ENCODE measurements around the gene GFI1. TPM values are rescaled to one million over a fixed set of nuclear protein-coding genes. Genes with fewer than 3 reads are reported as not detected.
A peak's percentile ranks its signal among the peaks of the same experiment; 100 is the strongest.

The GFI1 gene
- total RNA-seq, 2 donors from 2014 or later: 33.0 to 38.6 TPM

GRCh38 chr1:92503043-92503925 lies 16.6 kb upstream of the GFI1 start:
- H3K4me1 Mint-ChIP-seq: peaks cover 11% of the 10 kb centered on the region
- no peak overlapping the region for H3K27ac Mint-ChIP-seq
- no peaks in the 10 kb centered on the region for H3K9me3 Mint-ChIP-seq
- H3K4me3 Mint-ChIP-seq: no peak overlapping the region
- no peaks in the 10 kb centered on the region for H3K27me3 Mint-ChIP-seq
- ATAC-seq (replicated peaks): no peak
- no peaks in the 10 kb centered on the region for H3K36me3 Mint-ChIP-seq (ENCODE audit: low read depth)

- Mint-ChIP-seq H3K36me3 (ENCODE audit: low read depth) (no peaks in the 10 kb centered on the region), H3K9me3 (no peaks in the 10 kb centered on the region), H3K27ac (no peak overlapping the region), H3K4me3 (peak overlapping the region; percentile 14), H3K4me1 (peaks cover 11% of the 10 kb centered on the region), H3K27me3 (no peaks in the 10 kb centered on the region)
- peak; percentile 75 for ATAC-seq (replicated peaks)
Measured at GRCh38 chr1:92502247-92502646, 15.5 kb upstream of the GFI1 start.

- no peaks in the 10 kb centered on the region for H3K9me3 Mint-ChIP-seq
- no peaks in the 10 kb centered on the region for H3K36me3 Mint-ChIP-seq (ENCODE audit: low read depth)
- no peaks in the 10 kb centered on the region for H3K27me3 Mint-ChIP-seq
- peaks cover 12% of the 10 kb centered on the region for H3K4me1 Mint-ChIP-seq
- no peak overlapping the region for H3K27ac Mint-ChIP-seq
- no peak for ATAC-seq (replicated peaks)
- H3K4me3 Mint-ChIP-seq: no peak overlapping the region
Measured at GRCh38 chr1:92500552-92500951, 13.8 kb upstream of the GFI1 start.

GRCh38 chr1:92495392-92496063 lies 8.8 kb upstream of the GFI1 start:
- ATAC-seq (replicated peaks): no peak
- Mint-ChIP-seq H3K27me3 (no peaks in the 10 kb centered on the region), H3K9me3 (no peaks in the 10 kb centered on the region), H3K4me1 (peaks cover 7% of the 10 kb centered on the region), H3K27ac (no peak overlapping the region), H3K36me3 (ENCODE audit: low read depth) (no peaks in the 10 kb centered on the region), H3K4me3 (no peak overlapping the region)

- Mint-ChIP-seq H3K27me3 (no peaks in the 10 kb centered on the region), H3K9me3 (no peaks in the 10 kb centered on the region), H3K27ac (no peak overlapping the region), H3K36me3 (ENCODE audit: low read depth) (no peaks in the 10 kb centered on the region), H3K4me3 (no peak overlapping the region), H3K4me1 (peaks cover 7% of the 10 kb centered on the region)
- ATAC-seq (replicated peaks): no peak
Measured at GRCh38 chr1:92494485-92495141, 7.9 kb upstream of the GFI1 start.

GRCh38 chr1:92493139-92493538 lies 6.4 kb upstream of the GFI1 start:
- Mint-ChIP-seq H3K4me1 (peaks cover 10% of the 10 kb centered on the region), H3K4me3 (no peak overlapping the region), H3K27me3 (no peaks in the 10 kb centered on the region), H3K27ac (no peak overlapping the region), H3K36me3 (ENCODE audit: low read depth) (no peaks in the 10 kb centered on the region), H3K9me3 (no peaks in the 10 kb centered on the region)
- no peak for ATAC-seq (replicated peaks)

- peaks cover 20% of the 10 kb centered on the region for H3K36me3 Mint-ChIP-seq (ENCODE audit: low read depth)
- no peak for ATAC-seq (replicated peaks)
- no peak overlapping the region for H3K27ac Mint-ChIP-seq
- peaks cover 8% of the 10 kb centered on the region for H3K4me1 Mint-ChIP-seq
- H3K9me3 Mint-ChIP-seq: no peaks in the 10 kb centered on the region
- H3K27me3 Mint-ChIP-seq: no peaks in the 10 kb centered on the region
- peak overlapping the region; percentile 99 for H3K4me3 Mint-ChIP-seq
Measured at GRCh38 chr1:92488832-92489231, 2.1 kb upstream of the GFI1 start.

- no peak for ATAC-seq (replicated peaks)
- Mint-ChIP-seq H3K27me3 (no peaks in the 10 kb centered on the region), H3K36me3 (ENCODE audit: low read depth) (peaks cover 25% of the 10 kb centered on the region), H3K4me1 (peaks cover 8% of the 10 kb centered on the region), H3K27ac (peak overlapping the region; percentile 12), H3K4me3 (peak overlapping the region; percentile 99), H3K9me3 (no peaks in the 10 kb centered on the region)
Measured at GRCh38 chr1:92488416-92488815, 1.7 kb upstream of the GFI1 start.

- Mint-ChIP-seq H3K27me3 (no peaks in the 10 kb centered on the region), H3K27ac (peak overlapping the region; percentile 72), H3K4me3 (peak overlapping the region; percentile 99), H3K36me3 (ENCODE audit: low read depth) (peaks cover 37% of the 10 kb centered on the region), H3K4me1 (peaks cover 8% of the 10 kb centered on the region), H3K9me3 (no peaks in the 10 kb centered on the region)
- no peak for ATAC-seq (replicated peaks)
Measured at GRCh38 chr1:92487078-92487605, 417 bp upstream of the GFI1 start.

- peaks cover 8% of the 10 kb centered on the region for H3K4me1 Mint-ChIP-seq
- peak; percentile 53 for ATAC-seq (replicated peaks)
- peak overlapping the region; percentile 98 for H3K27ac Mint-ChIP-seq
- peak overlapping the region; percentile 99 for H3K4me3 Mint-ChIP-seq
- H3K9me3 Mint-ChIP-seq: no peaks in the 10 kb centered on the region
- H3K27me3 Mint-ChIP-seq: no peaks in the 10 kb centered on the region
- peaks cover 51% of the 10 kb centered on the region for H3K36me3 Mint-ChIP-seq (ENCODE audit: low read depth)
Measured at GRCh38 chr1:92485381-92486250, 1.1 kb downstream of the GFI1 start.

GRCh38 chr1:92484472-92485380 lies 2.0 kb downstream of the GFI1 start:
- Mint-ChIP-seq H3K9me3 (no peaks in the 10 kb centered on the region), H3K36me3 (ENCODE audit: low read depth) (peaks cover 58% of the 10 kb centered on the region), H3K27ac (peak overlapping the region; percentile 98), H3K27me3 (no peaks in the 10 kb centered on the region), H3K4me3 (peak overlapping the region; percentile 99), H3K4me1 (peaks cover 12% of the 10 kb centered on the region)
- peak; percentile 16 for ATAC-seq (replicated peaks)

GRCh38 chr1:92483610-92484471 lies 2.9 kb downstream of the GFI1 start:
- Mint-ChIP-seq H3K27ac (peak overlapping the region; percentile 98), H3K36me3 (ENCODE audit: low read depth) (peaks cover 66% of the 10 kb centered on the region), H3K4me1 (peaks cover 16% of the 10 kb centered on the region), H3K9me3 (no peaks in the 10 kb centered on the region), H3K27me3 (no peaks in the 10 kb centered on the region), H3K4me3 (peak overlapping the region; percentile 99)
- ATAC-seq (replicated peaks): peak; percentile 4

Data from activated T-helper 17 cell treated with anti-CD3 and anti-CD28 coated beads, Interleukin-2, amount 50 U/mL, for 72 hours (primary cell).